ENCODE measurements around the gene ASCC1. TPM values are rescaled to one million over a fixed set of nuclear protein-coding genes. Genes with fewer than 3 reads are reported as not detected.

The ASCC1 gene
- total RNA-seq, 2 experiments from 2014 or later: 16.5 to 19.0 TPM

DNA sequence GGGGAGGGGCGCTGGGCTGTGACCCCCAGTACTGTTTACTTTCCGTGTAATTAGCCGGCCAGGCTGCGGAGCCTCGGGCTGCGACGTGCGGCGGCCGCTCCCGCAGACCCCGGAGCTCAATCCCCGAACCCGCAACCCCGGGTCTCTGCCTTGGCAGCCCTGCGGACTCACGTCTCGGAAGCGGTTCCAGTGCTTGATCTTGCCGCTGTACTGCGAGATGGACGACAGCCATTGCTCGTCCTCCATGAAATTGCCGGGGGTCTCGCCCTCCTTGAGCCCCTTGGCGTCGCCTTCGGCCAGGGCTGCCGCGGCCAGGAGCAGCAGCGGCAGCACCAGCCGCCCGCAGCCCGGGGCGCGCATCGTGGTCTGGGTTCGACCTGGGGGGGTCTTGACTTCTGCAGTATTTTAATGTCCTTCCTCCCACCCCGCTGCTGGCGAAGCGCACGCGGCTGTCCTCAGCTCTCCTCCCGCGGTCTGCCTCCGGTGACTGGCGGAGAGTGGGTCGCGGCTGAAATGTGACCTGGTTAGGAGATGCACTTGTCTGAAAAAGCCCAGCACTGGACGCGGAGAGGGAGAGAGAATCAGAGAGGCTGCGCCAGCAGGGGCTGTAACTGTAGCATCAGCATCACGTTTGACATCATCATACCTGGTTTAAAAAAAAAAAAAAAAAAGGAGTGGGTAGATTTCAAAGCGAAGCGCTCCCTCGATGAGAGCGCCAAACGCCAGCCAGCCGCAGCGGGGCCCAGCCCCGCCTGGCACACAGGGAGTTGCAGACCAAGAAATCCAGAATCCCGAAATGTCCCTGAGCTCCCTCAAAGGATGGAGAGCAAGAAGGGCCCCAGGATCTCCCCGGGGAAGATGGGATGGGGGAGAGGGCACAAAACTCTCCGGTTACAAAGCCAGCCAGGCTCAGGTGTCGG lies 127.8 kb downstream of the ASCC1 start, which contains the start of gene SPOCK2:
TSS of gene SPOCK2 (minus strand) at position 583 of the 920 bp plus-strand sequence. CDS start at position 360, 223 bp downstream.
- Histone ChIP-seq H3K4me3 (ENCODE audit: low read length) (peak within 1 kb of the TSS; percentile 98), H3K9me3 (ENCODE audit: control insufficient read depth in 1 of 2, insufficient read depth in 1 of 2, low read length in 2 of 2) (no peaks in the 10 kb centered on the region), H3K4me1 (ENCODE audit: insufficient read depth, low read length) (peaks cover 63% of the 10 kb centered on the region), H3K36me3 (ENCODE audit: insufficient read depth, low read length) (peaks cover 35% of the 10 kb centered on the region), H3K27me3 (ENCODE audit: control insufficient read depth in 1 of 2, insufficient read depth in 2 of 2, low read length in 2 of 2) (no peaks in the 10 kb centered on the region), H3K27ac (ENCODE audit: low read depth in 1 of 2, low read length in 2 of 2) (peak within 1 kb of the TSS; percentile 96)
- ATAC-seq (ENCODE audit: poor library complexity) (peak; percentile 57), DNase-seq (peak; percentile 59 to 94 (median 74))
- no peaks in the 10 kb centered on the region for H3K9me3 Mint-ChIP-seq
- H3K27me3 Mint-ChIP-seq: peaks cover 4% of the 10 kb centered on the region
- peaks cover 64% of the 10 kb centered on the region for H3K4me1 Mint-ChIP-seq (ENCODE audit: low read depth)
- ChIA-PET CTCF (interaction anchor here (1.0 to 1.6 kb wide), 6 partner anchors 20 to 249 kb away, joined by 3 to 7 read pairs (median 4); no protein-coding TSS in a partner anchor), POLR2A (interaction anchor here (0.6 to 8.0 kb wide), 33 partner anchors 9 to 363 kb away, joined by 3 to 117 read pairs (median 9); partner anchors contain the start of genes ANAPC16, ASCC1 and DDIT4)
- peaks cover 55% of the 10 kb centered on the region for H3K36me3 Mint-ChIP-seq (ENCODE audit: low read depth)
- intact Hi-C loops (cut with DNase I, micrococcal nuclease): loop anchor here (1.0 to 10.0 kb wide), 8 partner anchors 9 to 607 kb away; partner anchors contain the start of genes ANAPC16 (in 2 of the 2), ASCC1 (in 2 of the 2) and MCU (in 1 of the 2)
- TF ChIP-seq, protein P1, sequence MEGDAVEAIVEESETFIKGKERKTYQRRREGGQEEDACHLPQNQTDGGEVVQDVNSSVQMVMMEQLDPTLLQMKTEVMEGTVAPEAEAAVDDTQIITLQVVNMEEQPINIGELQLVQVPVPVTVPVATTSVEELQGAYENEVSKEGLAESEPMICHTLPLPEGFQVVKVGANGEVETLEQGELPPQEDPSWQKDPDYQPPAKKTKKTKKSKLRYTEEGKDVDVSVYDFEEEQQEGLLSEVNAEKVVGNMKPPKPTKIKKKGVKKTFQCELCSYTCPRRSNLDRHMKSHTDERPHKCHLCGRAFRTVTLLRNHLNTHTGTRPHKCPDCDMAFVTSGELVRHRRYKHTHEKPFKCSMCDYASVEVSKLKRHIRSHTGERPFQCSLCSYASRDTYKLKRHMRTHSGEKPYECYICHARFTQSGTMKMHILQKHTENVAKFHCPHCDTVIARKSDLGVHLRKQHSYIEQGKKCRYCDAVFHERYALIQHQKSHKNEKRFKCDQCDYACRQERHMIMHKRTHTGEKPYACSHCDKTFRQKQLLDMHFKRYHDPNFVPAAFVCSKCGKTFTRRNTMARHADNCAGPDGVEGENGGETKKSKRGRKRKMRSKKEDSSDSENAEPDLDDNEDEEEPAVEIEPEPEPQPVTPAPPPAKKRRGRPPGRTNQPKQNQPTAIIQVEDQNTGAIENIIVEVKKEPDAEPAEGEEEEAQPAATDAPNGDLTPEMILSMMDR (IDR thresholded peaks at IDR 0.05): peak; percentile 23
- H3K27ac Mint-ChIP-seq: peak within 1 kb of the TSS; percentile 98
- peak within 1 kb of the TSS; percentile 100 for H3K4me3 Mint-ChIP-seq

DNA sequence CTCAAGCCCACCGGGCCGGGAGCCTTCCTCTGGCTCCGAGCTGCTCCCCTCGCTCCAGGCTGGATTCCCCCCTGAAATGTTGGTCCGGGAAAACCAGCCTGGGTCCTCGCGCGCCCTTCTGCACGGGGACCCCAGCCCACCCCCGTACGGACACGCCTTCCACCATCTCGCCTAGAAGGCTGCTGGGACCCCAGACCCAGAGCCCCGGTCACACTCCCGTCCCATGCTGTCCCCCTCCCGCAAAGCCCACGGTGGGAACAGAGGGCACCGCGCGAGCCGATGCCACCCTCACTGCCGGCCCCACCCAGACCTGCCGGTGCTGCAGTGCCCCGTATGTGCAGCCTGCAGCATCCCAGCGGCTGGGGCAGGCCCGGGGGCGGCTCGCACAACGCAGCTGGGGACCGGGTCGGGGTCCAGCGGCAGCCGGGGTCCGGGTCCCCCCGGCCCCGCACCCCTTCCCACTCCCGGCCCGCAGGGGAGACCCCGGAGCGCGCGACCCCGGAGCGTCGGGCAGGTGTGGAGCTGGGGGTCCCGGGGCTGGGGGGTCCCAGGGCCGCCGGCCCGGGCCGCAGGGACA lies 128.6 kb downstream of the ASCC1 start:
- Mint-ChIP-seq H3K4me3 (peak overlapping the region; percentile 100), H3K36me3 (ENCODE audit: low read depth) (peaks cover 62% of the 10 kb centered on the region), H3K27me3 (peaks cover 4% of the 10 kb centered on the region), H3K4me1 (ENCODE audit: low read depth) (peaks cover 72% of the 10 kb centered on the region), H3K27ac (peak overlapping the region; percentile 98), H3K9me3 (no peaks in the 10 kb centered on the region)
- Histone ChIP-seq H3K4me1 (ENCODE audit: insufficient read depth, low read length) (peaks cover 71% of the 10 kb centered on the region), H3K36me3 (ENCODE audit: insufficient read depth, low read length) (peaks cover 39% of the 10 kb centered on the region), H3K9me3 (ENCODE audit: control insufficient read depth in 1 of 2, insufficient read depth in 1 of 2, low read length in 2 of 2) (no peaks in the 10 kb centered on the region), H3K27ac (ENCODE audit: low read depth in 1 of 2, low read length in 2 of 2) (peak overlapping the region; percentile 96), H3K27me3 (ENCODE audit: control insufficient read depth in 1 of 2, insufficient read depth in 2 of 2, low read length in 2 of 2) (no peaks in the 10 kb centered on the region), H3K4me3 (ENCODE audit: low read length) (peak overlapping the region; percentile 98)
- TF ChIP-seq, protein P1 (IDR thresholded peaks at IDR 0.05): no peak
- POLR2A ChIA-PET: interaction anchor here (0.6 to 8.0 kb wide), 29 partner anchors 9 to 772 kb away, joined by 3 to 117 read pairs (median 10); partner anchors contain the start of genes ANAPC16, ASCC1 and DDIT4
- intact Hi-C loops (cut with DNase I, micrococcal nuclease): loop anchor here (1.0 to 10.0 kb wide), 5 partner anchors 40 to 607 kb away; partner anchors contain the start of genes ANAPC16 (in 2 of the 2), ASCC1 (in 2 of the 2) and MCU (in 1 of the 2)
- DNase-seq (peak in 13 of 14 experiments; percentile 33 to 71 (median 58)), ATAC-seq (ENCODE audit: poor library complexity) (peak; percentile 29)
- CTCF ChIA-PET: interaction anchor here (1.6 kb wide), 1 partner anchor 250 kb away, joined by 4 read pairs; no protein-coding TSS in a partner anchor
